ENCODE measurements around the gene CTNNA2. TPM values are rescaled to one million over a fixed set of nuclear protein-coding genes. Genes with fewer than 3 reads are reported as not detected.

CTNNA2 gene
- total and polyA plus RNA-seq, 12 donors, result 0.12 to 5.0 (median 1.4) TPM; not detected in 1

DNA sequence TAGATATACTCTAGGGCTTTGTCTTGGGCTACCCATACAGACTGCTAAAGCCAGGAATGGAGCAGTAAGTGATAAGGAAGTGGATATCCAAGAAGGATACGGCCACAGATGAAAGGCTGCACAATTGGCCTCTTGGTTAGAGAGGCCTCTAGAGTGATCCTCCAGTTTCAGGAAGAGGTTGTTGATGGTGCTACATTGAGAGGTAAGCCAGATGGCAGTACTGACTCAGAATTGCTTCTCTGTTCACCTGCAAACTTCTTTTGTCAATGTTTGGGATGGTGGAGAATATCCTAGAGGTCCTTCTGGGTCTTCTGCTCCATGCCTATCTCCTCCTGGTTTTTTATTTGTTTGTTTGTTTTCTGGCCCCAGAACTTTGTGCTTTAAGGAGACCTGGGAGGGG, 1018.5 kb downstream of the CTNNA2 start:
- no peak for TF ChIP-seq POLR2A (IDR thresholded peaks at IDR 0.05)
- TF ChIP-seq, protein P1, sequence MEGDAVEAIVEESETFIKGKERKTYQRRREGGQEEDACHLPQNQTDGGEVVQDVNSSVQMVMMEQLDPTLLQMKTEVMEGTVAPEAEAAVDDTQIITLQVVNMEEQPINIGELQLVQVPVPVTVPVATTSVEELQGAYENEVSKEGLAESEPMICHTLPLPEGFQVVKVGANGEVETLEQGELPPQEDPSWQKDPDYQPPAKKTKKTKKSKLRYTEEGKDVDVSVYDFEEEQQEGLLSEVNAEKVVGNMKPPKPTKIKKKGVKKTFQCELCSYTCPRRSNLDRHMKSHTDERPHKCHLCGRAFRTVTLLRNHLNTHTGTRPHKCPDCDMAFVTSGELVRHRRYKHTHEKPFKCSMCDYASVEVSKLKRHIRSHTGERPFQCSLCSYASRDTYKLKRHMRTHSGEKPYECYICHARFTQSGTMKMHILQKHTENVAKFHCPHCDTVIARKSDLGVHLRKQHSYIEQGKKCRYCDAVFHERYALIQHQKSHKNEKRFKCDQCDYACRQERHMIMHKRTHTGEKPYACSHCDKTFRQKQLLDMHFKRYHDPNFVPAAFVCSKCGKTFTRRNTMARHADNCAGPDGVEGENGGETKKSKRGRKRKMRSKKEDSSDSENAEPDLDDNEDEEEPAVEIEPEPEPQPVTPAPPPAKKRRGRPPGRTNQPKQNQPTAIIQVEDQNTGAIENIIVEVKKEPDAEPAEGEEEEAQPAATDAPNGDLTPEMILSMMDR (IDR thresholded peaks at IDR 0.05), result no peak
- DNase-seq, result no peak
- Histone ChIP-seq H3K9me3 (replicated peaks in 1 of 3) (no peaks in the 10 kb centered on the region), H3K27ac (no peak overlapping the region), H3K27me3 (no peaks in the 10 kb centered on the region), H3K36me3 (replicated peaks in 1 of 2) (no peaks in the 10 kb centered on the region), H3K4me1 (replicated peaks in 1 of 2) (no peaks in the 10 kb centered on the region), H3K4me3 (no peak overlapping the region)
- intact Hi-C loops (cut with DNase I), result no loop called here
- WGBS, 4 donors, result 73 to 85% (median 81%) methylated on average over 1 of the region's 1 CpG

DNA sequence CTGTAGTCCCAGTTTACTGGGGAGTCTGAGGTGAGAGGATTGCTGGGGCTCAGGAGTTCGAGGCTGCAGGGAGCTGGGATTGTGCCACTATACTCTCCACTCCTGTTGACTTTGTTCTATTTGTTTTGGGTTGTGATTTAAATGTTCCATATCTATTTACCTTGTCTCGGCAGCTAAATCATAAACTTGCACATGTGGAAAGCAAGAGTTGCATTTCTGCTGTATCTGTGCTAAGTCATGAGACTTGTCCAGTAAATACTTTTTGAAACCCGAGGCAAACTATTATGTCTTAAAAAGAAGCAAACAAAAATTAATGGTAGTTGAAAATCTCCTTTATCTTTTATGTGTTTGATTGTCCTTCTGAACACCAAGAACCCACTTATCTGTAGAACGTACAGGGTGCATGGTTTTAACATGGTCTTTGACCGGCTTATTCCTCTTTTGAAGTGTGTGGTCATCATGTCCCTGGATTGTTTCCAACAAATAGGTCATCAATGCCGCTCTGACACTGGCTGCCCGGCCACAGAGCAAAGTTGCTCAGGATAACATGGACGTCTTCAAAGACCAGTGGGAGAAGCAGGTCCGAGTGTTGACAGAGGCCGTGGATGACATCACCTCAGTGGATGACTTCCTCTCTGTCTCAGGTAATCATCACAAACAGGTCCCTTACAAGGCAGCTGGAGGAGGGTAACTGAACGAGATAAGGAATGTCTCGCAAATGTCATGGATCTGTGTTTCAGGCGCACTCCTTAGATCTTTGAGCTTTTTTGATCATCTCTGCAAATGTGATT, 1032.8 kb downstream of the CTNNA2 start:
- WGBS, 4 donors, result 74 to 82% (median 79%) methylated on average over 13 of the region's 13 CpGs

DNA sequence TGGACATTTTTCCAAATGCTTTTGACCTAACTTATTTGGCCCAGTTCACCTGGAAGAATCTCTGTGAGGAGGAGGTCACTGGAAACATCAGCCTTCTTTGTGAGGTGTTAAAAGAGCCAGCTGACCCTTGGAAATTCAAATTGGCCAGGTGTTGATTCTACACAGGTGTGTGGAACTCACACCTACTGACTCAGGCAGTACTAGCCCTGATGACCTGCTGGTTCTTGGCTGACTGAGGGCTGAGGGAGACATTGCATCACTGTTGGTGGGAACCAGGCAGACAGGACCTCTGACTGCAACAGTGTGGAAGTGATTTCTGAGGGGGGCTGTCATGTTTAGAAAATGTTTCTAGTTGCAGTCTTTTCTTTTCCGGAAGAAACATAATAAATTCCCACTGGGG, 1033.9 kb downstream of the CTNNA2 start:
- no peak for DNase-seq
- WGBS, 4 donors, result 63 to 75% (median 68%) methylated on average over 1 of the region's 1 CpG
- Histone ChIP-seq H3K9me3 (replicated peaks in 1 of 3) (no peaks in the 10 kb centered on the region), H3K27ac (no peak overlapping the region), H3K4me1 (replicated peaks in 1 of 2) (no peaks in the 10 kb centered on the region), H3K36me3 (replicated peaks in 1 of 2) (no peaks in the 10 kb centered on the region), H3K27me3 (no peaks in the 10 kb centered on the region), H3K4me3 (no peak overlapping the region)
- TF ChIP-seq POLR2A (IDR thresholded peaks at IDR 0.05), result no peak
- TF ChIP-seq, protein P1 (IDR thresholded peaks at IDR 0.05), result no peak
- intact Hi-C loops (cut with DNase I), result no loop called here

More for the DNA sequence above, 1032.8 kb downstream of the CTNNA2 start:
- Histone ChIP-seq H3K27ac (no peak overlapping the region), H3K4me3 (no peak overlapping the region), H3K36me3 (replicated peaks in 1 of 2) (no peaks in the 10 kb centered on the region), H3K9me3 (replicated peaks in 1 of 3) (no peaks in the 10 kb centered on the region), H3K4me1 (replicated peaks in 1 of 2) (no peaks in the 10 kb centered on the region), H3K27me3 (no peaks in the 10 kb centered on the region)
- no peak for DNase-seq
- intact Hi-C loops (cut with DNase I), result no loop called here
- no peak for TF ChIP-seq POLR2A (IDR thresholded peaks at IDR 0.05)
- TF ChIP-seq, protein P1 (IDR thresholded peaks at IDR 0.05), result no peak

DNA sequence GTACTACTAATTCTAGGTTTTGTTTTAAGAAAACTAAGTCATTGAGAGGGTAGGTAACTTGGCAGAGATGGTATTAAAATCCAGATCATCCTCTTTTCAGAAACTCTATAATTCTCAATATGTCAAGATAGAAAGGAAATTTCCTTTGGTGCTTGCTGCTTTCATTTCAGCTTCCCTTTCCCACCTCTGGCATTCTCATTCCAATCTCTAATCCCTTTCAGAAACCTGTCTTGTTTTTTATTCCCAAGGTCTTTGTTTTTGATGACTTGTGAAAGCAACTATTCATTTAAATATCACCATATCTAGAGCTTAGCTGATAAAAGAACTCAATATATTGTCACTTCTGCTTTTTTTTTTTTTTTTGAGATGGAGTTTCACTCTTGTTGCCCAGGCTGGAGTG, 1034.5 kb downstream of the CTNNA2 start:
- no peak overlapping the region for H3K27ac ChIP-seq
- TF ChIP-seq, protein P1 (IDR thresholded peaks at IDR 0.05), result no peak
- no peak for TF ChIP-seq POLR2A (IDR thresholded peaks at IDR 0.05)
- no peaks in the 10 kb centered on the region for H3K36me3 ChIP-seq (replicated peaks in 1 of 2)
- no peak overlapping the region for H3K4me3 ChIP-seq
- no peaks in the 10 kb centered on the region for H3K9me3 ChIP-seq (replicated peaks in 1 of 3)
- no peaks in the 10 kb centered on the region for H3K4me1 ChIP-seq (replicated peaks in 1 of 2)
- DNase-seq, result no peak
- intact Hi-C loops (cut with DNase I), result no loop called here
- no peaks in the 10 kb centered on the region for H3K27me3 ChIP-seq
